T-cell (primary cell): ENCODE results near the gene PCDH7. TPM values are rescaled to one million over a fixed set of nuclear protein-coding genes. Genes with fewer than 3 reads are reported as not detected.

Source experiments
- ATAC-seq, 4 experiments: fragments of 200-7000 bp in 3 of 4; fragments of 150-1000 bp in 1 of 4; cut with Tn5 transposase; replicated peaks in 1 of 4; 1 replicate in 3 of 4; 2 replicates in 1 of 4; pipeline ENCODE4 v1.10.0; 2021; ENCODE audit warnings: moderate library complexity in 3 of 4, mild to moderate bottlenecking in 2 of 4, moderate number of reproducible peaks in 1 of 4
- CTCF ChIA-PET, 2 donors: fragments of 300-600 bp; sonication (Branson Sonifier 250); formaldehyde crosslinking; loops; one replicate each; lab custom pipeline; 2022; ENCODE audit warnings: antibody characterized with exemption in 2 of 2; lab: Charles Lee
- POLR2A ChIA-PET, 2 donors: fragments of 300-600 bp; sonication (Branson Sonifier 250); formaldehyde crosslinking; loops; one replicate each; lab custom pipeline; 2022; ENCODE audit warnings: antibody characterized with exemption in 2 of 2; lab: Charles Lee
- DNase-seq, 35 experiments: peaks; one replicate each; pipeline versions ENCODE4 v3.0.0 to v3.0.0-alpha.2; 2013 to 2023
- H3K27ac ChIP-seq: one replicate; pipeline ENCODE4 v1.5.1; 2013; ENCODE audit warnings: low read length
- H3K27me3 ChIP-seq, 2 experiments: replicated peaks in 1 of 2; 1 replicate in 1 of 2; 2 replicates in 1 of 2; pipeline versions ENCODE4 v1.6.1 to v1.7.0; 2013; ENCODE audit warnings: low read length in 1 of 2, mixed read lengths in 1 of 2; ENCODE audit not compliant: control insufficient read depth in 2 of 2, insufficient read depth in 2 of 2; ENCODE audit errors: extremely low read depth in 1 of 2
- H3K36me3 ChIP-seq, 2 donors: 1 replicate in 1 of 2; 2 replicates in 1 of 2; pipeline versions ENCODE4 v1.6.1 to v1.7.0; 2013; ENCODE audit warnings: low read length in 1 of 2; ENCODE audit not compliant: control insufficient read depth in 2 of 2, insufficient read depth in 1 of 2; ENCODE audit errors: extremely low read depth in 1 of 2
- H3K4me1 ChIP-seq, 2 experiments: 1 replicate in 1 of 2; 2 replicates in 1 of 2; pipeline versions ENCODE4 v1.6.1 to v1.7.0; 2013; ENCODE audit warnings: low read length in 2 of 2, mixed read lengths in 1 of 2; ENCODE audit not compliant: insufficient read depth in 2 of 2, control insufficient read depth in 1 of 2; ENCODE audit errors: extremely low read depth in 1 of 2
- H3K4me3 ChIP-seq, 2 donors: 1 replicate in 1 of 2; 2 replicates in 1 of 2; pipeline versions ENCODE4 v1.5.1 to v1.7.0; 2013; ENCODE audit warnings: mild to moderate bottlenecking in 2 of 2, low read length in 1 of 2, moderate library complexity in 1 of 2; ENCODE audit not compliant: control insufficient read depth in 1 of 2; ENCODE audit errors: extremely low read depth in 1 of 2
- H3K9me3 ChIP-seq: 2 replicates; pipeline ENCODE4 v1.7.0; 2013
- H3K27ac Mint-ChIP-seq, 2 donors: one replicate each; pipeline ENCODE4 v1.8.0; 2020 to 2021; ENCODE audit warnings: mild to moderate bottlenecking in 2 of 2, mixed read lengths in 2 of 2
- H3K27me3 Mint-ChIP-seq, 2 donors: one replicate each; pipeline ENCODE4 v1.8.0; 2021 to 2022; ENCODE audit warnings: mixed read lengths in 2 of 2
- H3K36me3 Mint-ChIP-seq: one replicate; pipeline ENCODE4 v1.8.0; 2021; ENCODE audit warnings: mixed read lengths
- H3K4me1 Mint-ChIP-seq, 3 donors: one replicate each; pipeline ENCODE4 v1.8.0; 2020 to 2022; ENCODE audit warnings: mixed read lengths in 3 of 3, mild to moderate bottlenecking in 1 of 3
- H3K4me3 Mint-ChIP-seq, 3 donors: one replicate each; pipeline ENCODE4 v1.8.0; 2020 to 2022; ENCODE audit warnings: mild to moderate bottlenecking in 3 of 3, mixed read lengths in 3 of 3, moderate library complexity in 3 of 3
- H3K9me3 Mint-ChIP-seq, 3 donors: one replicate each; pipeline ENCODE4 v1.8.0; 2020 to 2022; ENCODE audit warnings: mixed read lengths in 3 of 3
- WGBS: methylation state at CpG from one replicate; pipeline ENCODE4 v1.1.5; 2013; ENCODE audit warnings: missing lambda C conversion rate; ENCODE audit not compliant: insufficient coverage; 5-methylcytosine and 5-hydroxymethylcytosine counted together
- total RNA-seq, 35 experiments: library from RNA in 6 of 35; stranded (reverse) in 6 of 35; fragments of 120-200 nt in 1 of 35; gene quantifications; one replicate each; pipeline versions ENCODE4 v1.2.1 to v1.2.4 and lab custom pipeline; 2013 to 2026

Gene PCDH7
- total RNA-seq, 5 donors from 2014 or later (not counting 1 experiment from before 2014, with no cell fraction given): 0.06 to 0.09 (median 0.07) TPM; not detected in 2

DNA sequence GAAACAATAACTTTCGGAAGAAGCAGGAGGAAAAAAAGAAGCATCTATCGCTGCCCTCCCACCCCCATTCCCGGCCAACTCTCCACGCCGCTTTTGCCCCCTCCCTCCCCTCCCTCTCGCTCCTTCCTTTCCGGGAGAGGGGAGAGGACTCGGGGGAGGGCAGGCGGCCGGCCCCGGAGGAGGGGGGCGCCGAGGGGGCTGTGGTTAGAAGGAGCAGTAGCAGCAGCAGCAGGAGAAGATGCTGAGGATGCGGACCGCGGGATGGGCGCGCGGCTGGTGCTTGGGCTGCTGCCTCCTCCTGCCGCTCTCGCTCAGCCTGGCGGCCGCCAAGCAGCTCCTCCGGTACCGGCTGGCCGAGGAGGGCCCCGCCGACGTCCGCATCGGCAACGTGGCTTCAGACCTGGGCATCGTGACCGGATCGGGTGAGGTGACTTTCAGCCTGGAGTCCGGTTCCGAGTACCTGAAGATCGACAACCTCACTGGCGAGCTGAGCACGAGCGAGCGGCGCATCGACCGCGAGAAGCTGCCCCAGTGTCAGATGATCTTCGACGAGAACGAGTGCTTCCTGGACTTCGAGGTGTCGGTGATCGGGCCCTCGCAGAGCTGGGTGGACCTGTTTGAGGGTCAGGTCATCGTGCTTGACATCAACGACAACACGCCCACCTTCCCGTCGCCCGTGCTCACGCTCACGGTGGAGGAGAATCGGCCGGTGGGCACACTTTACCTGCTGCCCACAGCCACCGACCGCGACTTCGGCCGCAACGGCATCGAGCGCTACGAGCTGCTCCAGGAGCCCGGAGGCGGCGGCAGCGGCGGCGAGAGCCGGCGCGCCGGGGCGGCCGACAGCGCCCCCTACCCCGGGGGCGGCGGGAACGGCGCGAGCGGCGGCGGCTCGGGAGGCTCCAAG, 1.3 kb downstream of the PCDH7 start:
- no peaks in the 10 kb centered on the region for H3K36me3 ChIP-seq
- no peak for DNase-seq
- H3K9me3 ChIP-seq: no peaks in the 10 kb centered on the region
- no peak for ATAC-seq
- Mint-ChIP-seq H3K27me3 (peaks cover 31 to 58% of the 10 kb centered on the region in 2 donors), H3K27ac (no peak overlapping the region), H3K36me3 (no peaks in the 10 kb centered on the region), H3K4me3 (peak overlapping the region; percentile 65 to 80 (median 68)), H3K4me1 (peaks cover 24 to 38% (median 26%) of the 10 kb centered on the region in 3 donors), H3K9me3 (peaks cover 0 to 7% (median 0%) of the 10 kb centered on the region in 3 donors)
- ChIA-PET CTCF (no interaction called here), POLR2A (no interaction called here)
- peaks cover 25 to 61% of the 10 kb centered on the region in 2 experiments for H3K27me3 ChIP-seq
- WGBS: 5% methylated on average over 84 of the region's 95 CpGs
- peak overlapping the region in 1 of 2 donors; percentile 47 for H3K4me3 ChIP-seq
- H3K27ac ChIP-seq: no peak overlapping the region
- H3K4me1 ChIP-seq: peaks cover 8 to 47% of the 10 kb centered on the region in 2 experiments

DNA sequence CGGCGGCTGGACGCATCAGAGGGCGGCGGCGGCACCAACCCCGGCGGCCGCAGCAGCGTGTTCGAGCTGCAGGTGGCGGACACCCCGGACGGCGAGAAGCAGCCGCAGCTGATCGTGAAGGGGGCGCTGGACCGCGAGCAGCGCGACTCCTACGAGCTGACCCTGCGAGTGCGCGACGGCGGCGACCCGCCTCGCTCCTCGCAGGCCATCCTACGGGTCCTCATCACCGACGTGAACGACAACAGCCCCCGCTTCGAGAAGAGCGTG, 1.9 kb downstream of the PCDH7 start:
- Histone ChIP-seq H3K27me3 (peaks cover 25 to 60% of the 10 kb centered on the region in 2 experiments), H3K27ac (no peak overlapping the region), H3K4me3 (no peak overlapping the region), H3K9me3 (no peaks in the 10 kb centered on the region), H3K36me3 (no peaks in the 10 kb centered on the region), H3K4me1 (peaks cover 8 to 47% of the 10 kb centered on the region in 2 experiments)
- no peak overlapping the region for H3K4me3 Mint-ChIP-seq
- DNase-seq (no peak), ATAC-seq (no peak)
- peaks cover 23 to 34% (median 24%) of the 10 kb centered on the region in 3 donors for H3K4me1 Mint-ChIP-seq
- ChIA-PET CTCF (no interaction called here), POLR2A (no interaction called here)
- 9% methylated on average over 39 of the region's 39 CpGs for WGBS
- no peaks in the 10 kb centered on the region for H3K36me3 Mint-ChIP-seq
- H3K27me3 Mint-ChIP-seq: peaks cover 31 to 58% of the 10 kb centered on the region in 2 donors
- peaks cover 0 to 7% (median 0%) of the 10 kb centered on the region in 3 donors for H3K9me3 Mint-ChIP-seq
- no peak overlapping the region for H3K27ac Mint-ChIP-seq

DNA sequence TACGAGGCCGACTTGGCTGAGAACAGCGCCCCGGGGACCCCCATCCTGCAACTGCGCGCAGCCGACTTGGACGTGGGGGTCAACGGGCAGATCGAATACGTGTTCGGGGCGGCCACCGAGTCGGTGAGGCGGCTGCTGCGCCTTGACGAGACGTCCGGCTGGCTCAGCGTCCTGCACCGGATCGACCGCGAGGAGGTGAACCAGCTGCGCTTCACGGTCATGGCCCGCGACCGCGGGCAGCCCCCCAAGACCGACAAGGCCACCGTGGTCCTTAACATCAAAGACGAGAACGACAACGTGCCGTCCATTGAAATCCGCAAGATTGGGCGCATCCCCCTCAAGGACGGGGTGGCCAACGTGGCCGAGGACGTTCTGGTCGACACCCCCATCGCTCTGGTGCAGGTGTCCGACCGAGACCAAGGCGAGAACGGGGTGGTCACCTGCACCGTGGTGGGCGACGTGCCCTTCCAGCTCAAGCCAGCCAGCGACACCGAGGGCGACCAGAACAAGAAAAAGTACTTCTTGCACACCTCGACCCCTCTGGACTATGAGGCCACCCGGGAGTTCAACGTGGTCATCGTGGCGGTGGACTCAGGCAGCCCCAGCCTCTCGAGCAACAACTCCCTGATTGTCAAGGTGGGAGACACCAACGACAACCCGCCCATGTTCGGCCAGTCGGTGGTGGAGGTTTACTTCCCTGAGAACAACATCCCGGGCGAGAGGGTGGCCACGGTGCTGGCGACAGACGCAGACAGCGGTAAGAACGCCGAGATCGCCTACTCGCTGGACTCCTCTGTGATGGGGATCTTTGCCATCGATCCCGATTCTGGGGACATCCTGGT, 2.4 kb downstream of the PCDH7 start:
- ATAC-seq (no peak), DNase-seq (no peak)
- no peak overlapping the region for H3K4me3 ChIP-seq
- WGBS: 18% methylated on average over 76 of the region's 77 CpGs
- POLR2A ChIA-PET: no interaction called here
- peaks cover 25 to 54% of the 10 kb centered on the region in 2 experiments for H3K27me3 ChIP-seq
- H3K4me1 ChIP-seq: peaks cover 8 to 42% of the 10 kb centered on the region in 2 experiments
- H3K9me3 ChIP-seq: no peaks in the 10 kb centered on the region
- no peaks in the 10 kb centered on the region for H3K36me3 ChIP-seq
- Mint-ChIP-seq H3K9me3 (peaks cover 0 to 7% (median 0%) of the 10 kb centered on the region in 3 donors), H3K4me1 (peaks cover 19 to 31% (median 20%) of the 10 kb centered on the region in 3 donors), H3K27ac (no peak overlapping the region), H3K36me3 (no peaks in the 10 kb centered on the region), H3K4me3 (peak overlapping the region in 1 of 3 donors; percentile 22), H3K27me3 (peaks cover 28 to 53% of the 10 kb centered on the region in 2 donors)
- CTCF ChIA-PET: no interaction called here
- no peak overlapping the region for H3K27ac ChIP-seq

DNA sequence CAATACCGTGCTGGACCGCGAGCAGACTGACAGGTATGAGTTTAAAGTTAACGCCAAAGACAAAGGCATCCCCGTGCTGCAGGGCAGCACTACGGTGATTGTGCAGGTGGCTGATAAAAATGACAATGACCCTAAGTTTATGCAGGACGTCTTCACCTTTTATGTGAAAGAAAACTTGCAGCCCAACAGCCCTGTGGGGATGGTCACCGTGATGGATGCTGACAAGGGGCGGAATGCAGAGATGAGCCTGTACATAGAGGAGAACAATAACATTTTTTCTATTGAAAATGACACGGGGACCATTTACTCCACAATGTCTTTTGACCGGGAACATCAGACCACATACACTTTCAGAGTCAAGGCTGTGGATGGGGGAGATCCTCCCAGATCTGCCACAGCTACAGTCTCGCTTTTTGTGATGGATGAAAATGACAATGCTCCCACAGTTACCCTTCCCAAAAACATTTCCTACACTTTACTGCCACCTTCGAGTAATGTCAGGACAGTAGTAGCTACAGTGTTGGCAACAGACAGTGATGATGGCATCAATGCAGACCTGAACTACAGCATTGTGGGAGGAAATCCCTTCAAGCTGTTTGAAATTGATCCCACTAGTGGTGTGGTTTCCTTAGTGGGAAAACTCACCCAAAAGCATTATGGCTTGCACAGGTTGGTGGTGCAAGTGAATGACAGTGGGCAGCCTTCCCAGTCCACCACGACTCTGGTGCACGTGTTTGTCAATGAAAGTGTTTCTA, 3.2 kb downstream of the PCDH7 start:
- Histone ChIP-seq H3K9me3 (no peaks in the 10 kb centered on the region), H3K4me3 (no peak overlapping the region), H3K27ac (no peak overlapping the region), H3K4me1 (peaks cover 8 to 34% of the 10 kb centered on the region in 2 experiments), H3K36me3 (no peaks in the 10 kb centered on the region), H3K27me3 (peaks cover 25 to 46% of the 10 kb centered on the region in 2 experiments)
- ChIA-PET POLR2A (no interaction called here), CTCF (no interaction called here)
- Mint-ChIP-seq H3K36me3 (no peaks in the 10 kb centered on the region), H3K9me3 (peaks cover 0 to 7% (median 0%) of the 10 kb centered on the region in 3 donors), H3K27me3 (peaks cover 24 to 47% of the 10 kb centered on the region in 2 donors), H3K27ac (no peak overlapping the region), H3K4me3 (peak overlapping the region in 1 of 3 donors; percentile 22), H3K4me1 (peaks cover 14 to 25% (median 15%) of the 10 kb centered on the region in 3 donors)
- WGBS: 26% methylated on average over 9 of the region's 15 CpGs
- ATAC-seq (no peak), DNase-seq (no peak)

- Mint-ChIP-seq H3K36me3 (no peaks in the 10 kb centered on the region), H3K4me1 (peaks cover 6 to 16% (median 7%) of the 10 kb centered on the region in 3 donors), H3K4me3 (no peak overlapping the region), H3K27ac (no peak overlapping the region), H3K27me3 (peaks cover 15 to 38% of the 10 kb centered on the region in 2 donors), H3K9me3 (peaks cover 0 to 7% (median 0%) of the 10 kb centered on the region in 3 donors)
- Histone ChIP-seq H3K4me3 (no peak overlapping the region), H3K27ac (no peak overlapping the region), H3K9me3 (no peaks in the 10 kb centered on the region), H3K36me3 (no peaks in the 10 kb centered on the region), H3K27me3 (peaks cover 19 to 39% of the 10 kb centered on the region in 2 experiments), H3K4me1 (peaks cover 6 to 28% of the 10 kb centered on the region in 2 experiments)
- ChIA-PET POLR2A (no interaction called here), CTCF (no interaction called here)
- no peak for DNase-seq
- ATAC-seq: no peak
- 100% methylated on average over 1 of the region's 4 CpGs for WGBS
Observed at GRCh38 chr4:30724247-30724646, 4.1 kb downstream of the PCDH7 start.
